HG03558 (cell line): ENCODE measurements around the gene KRT80.

Experiments used
- ATAC-seq: cut with Tn5 transposase; IDR thresholded peaks from one replicate; pipeline ENCODE4 v1.9.1; 2021; ENCODE audit warnings: moderate number of reproducible peaks; ENCODE audit not compliant: unreplicated experiment; ENCODE audit errors: extremely low read depth

Gene KRT80

GRCh38 chr12:52145228-52146088 lies 46.4 kb downstream of the KRT80 start:
- no peak for ATAC-seq

GRCh38 chr12:52144512-52145227 lies 47.1 kb downstream of the KRT80 start:
- ATAC-seq: no peak

GRCh38 chr12:52142431-52142830 lies 49.4 kb downstream of the KRT80 start:
- ATAC-seq: no peak

- ATAC-seq: no peak
Measured at GRCh38 chr12:52141875-52142274, 49.9 kb downstream of the KRT80 start.

- no peak for ATAC-seq
Measured at GRCh38 chr12:52141306-52141705, 50.5 kb downstream of the KRT80 start.

GRCh38 chr12:52139579-52140062 lies 52.2 kb downstream of the KRT80 start:
- ATAC-seq: no peak

- no peak for ATAC-seq
Measured at GRCh38 chr12:52139147-52139546, 52.7 kb downstream of the KRT80 start.

GRCh38 chr12:52137746-52138145 lies 54.1 kb downstream of the KRT80 start:
- ATAC-seq: no peak

- no peak for ATAC-seq
Measured at GRCh38 chr12:52132754-52133161, 59.1 kb downstream of the KRT80 start.

- no peak for ATAC-seq
Measured at GRCh38 chr12:52130711-52131110, 61.1 kb downstream of the KRT80 start.

- no peak for ATAC-seq
Measured at GRCh38 chr12:52127683-52128450, 63.9 kb downstream of the KRT80 start.

- ATAC-seq: no peak
Measured at GRCh38 chr12:52126605-52127578, 64.9 kb downstream of the KRT80 start.

GRCh38 chr12:52126050-52126604 lies 65.7 kb downstream of the KRT80 start:
- ATAC-seq: no peak

- ATAC-seq: no peak
Measured at GRCh38 chr12:52125476-52125900, 66.3 kb downstream of the KRT80 start.

- no peak for ATAC-seq
Measured at GRCh38 chr12:52123487-52124186, 68.2 kb downstream of the KRT80 start.

- ATAC-seq: no peak
Measured at GRCh38 chr12:52122904-52123303, 68.9 kb downstream of the KRT80 start.

- ATAC-seq: no peak
Measured at GRCh38 chr12:52122540-52122871, 69.3 kb downstream of the KRT80 start.

- no peak for ATAC-seq
Measured at GRCh38 chr12:52121824-52122539, 69.8 kb downstream of the KRT80 start.
